ENCODE results near the gene ACTR5.

ACTR5 gene

GRCh38 chr20:38748097-38748860 lies at the start of gene ACTR5:
ACTR5 (plus strand) TSS chr20:38748460; CDS start chr20:38748479, 19 bp downstream.
- in situ Hi-C loops (cut with MboI; ENCODE audit: low sequenced_read_pairs), result no loop called here

DNA sequence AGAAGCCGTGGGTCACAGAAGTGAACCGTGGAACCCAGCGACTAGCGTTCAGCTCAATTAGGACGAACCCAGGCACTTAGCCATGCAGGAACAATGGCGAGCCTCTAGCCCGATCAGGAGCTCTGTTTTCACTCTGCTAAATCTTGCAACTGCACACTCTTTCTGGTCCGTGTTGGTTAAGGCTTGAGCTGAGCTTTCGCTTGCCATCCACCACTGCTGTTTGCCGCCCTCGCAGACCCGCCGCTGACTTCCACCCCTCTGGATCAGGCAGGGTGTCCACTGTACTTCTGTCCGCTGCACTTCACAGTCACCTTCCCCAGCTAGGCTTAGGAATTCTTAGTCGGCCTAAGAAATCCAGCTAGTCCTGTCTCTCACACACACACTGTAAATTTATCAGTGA lies 49.7 kb upstream of the ACTR5 start:
- in situ Hi-C loops (cut with MboI; ENCODE audit: low sequenced_read_pairs), result no loop called here

DNA sequence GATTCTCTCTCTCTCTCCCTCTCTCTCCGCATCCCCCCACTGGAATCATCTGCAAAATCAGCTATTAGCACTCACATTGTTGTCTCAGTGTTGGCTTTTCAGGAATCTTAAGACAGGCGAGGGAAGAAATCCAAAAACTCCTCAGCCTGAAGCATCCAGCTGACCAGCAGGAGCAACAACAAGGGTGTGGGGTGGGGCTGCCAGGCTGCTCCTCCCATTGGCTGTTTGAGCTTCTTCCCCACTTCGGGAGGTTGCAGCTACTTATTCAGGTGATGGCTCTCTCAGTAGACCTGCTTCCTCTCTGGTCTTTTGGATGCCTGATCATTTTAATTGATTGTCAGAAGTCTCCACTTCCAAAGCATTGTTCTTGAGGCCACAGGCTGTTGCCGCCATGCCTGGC lies 48.1 kb upstream of the ACTR5 start:
- in situ Hi-C loops (cut with MboI; ENCODE audit: low sequenced_read_pairs), result no loop called here

- in situ Hi-C loops (cut with MboI; ENCODE audit: low sequenced_read_pairs), result no loop called here
These were observed 47.3 kb upstream of the ACTR5 start for GRCh38 chr20:38700926-38701325.

DNA sequence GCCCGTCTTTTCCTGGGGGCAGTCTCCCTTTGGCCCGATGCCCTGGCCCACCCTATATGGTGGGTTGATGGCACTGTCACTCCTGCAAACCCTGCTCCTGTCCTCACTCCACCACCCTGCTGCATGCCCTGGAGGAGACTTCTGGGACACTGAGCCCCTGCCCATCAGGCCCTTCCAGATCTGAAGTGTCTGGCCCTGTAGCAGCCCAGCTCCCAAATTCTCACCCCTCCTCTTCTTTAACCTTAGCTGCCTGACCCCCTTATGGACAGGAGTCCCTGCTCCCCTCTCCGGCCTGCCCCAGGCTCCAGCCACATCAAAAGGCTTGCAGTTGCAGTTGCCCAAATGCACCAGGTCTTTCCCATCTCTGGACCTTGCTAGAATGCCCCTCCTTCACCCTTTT lies 44.7 kb upstream of the ACTR5 start:
- in situ Hi-C loops (cut with MboI; ENCODE audit: low sequenced_read_pairs), result no loop called here

DNA sequence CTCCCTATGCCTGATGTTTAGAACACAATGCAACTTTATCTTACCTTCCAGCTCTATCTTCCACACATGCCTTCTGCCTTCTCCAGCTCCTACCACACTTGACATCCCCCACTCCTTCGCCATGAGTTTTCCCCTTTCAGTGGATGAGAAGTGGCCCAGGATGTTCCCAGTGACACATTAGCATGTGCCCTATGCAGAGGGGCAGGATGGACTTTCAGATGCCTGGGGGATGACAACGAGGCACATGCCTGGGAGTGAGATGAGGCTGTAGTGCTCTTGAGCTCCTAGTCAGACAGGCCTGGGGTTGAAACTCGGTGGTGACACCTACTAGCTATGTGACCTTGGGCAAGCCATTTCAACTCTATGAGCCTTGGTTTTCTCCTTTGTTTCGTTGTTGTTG lies 44.1 kb upstream of the ACTR5 start:
- in situ Hi-C loops (cut with MboI; ENCODE audit: low sequenced_read_pairs), result no loop called here

- in situ Hi-C loops (cut with MboI; ENCODE audit: low sequenced_read_pairs), result no loop called here
These were observed 41.8 kb upstream of the ACTR5 start for GRCh38 chr20:38706509-38706908.

- in situ Hi-C loops (cut with MboI; ENCODE audit: low sequenced_read_pairs), result no loop called here
These were observed 34.0 kb upstream of the ACTR5 start for GRCh38 chr20:38714308-38714707.

GRCh38 chr20:38715646-38716045 lies 32.6 kb upstream of the ACTR5 start:
- in situ Hi-C loops (cut with MboI; ENCODE audit: low sequenced_read_pairs), result no loop called here

DNA sequence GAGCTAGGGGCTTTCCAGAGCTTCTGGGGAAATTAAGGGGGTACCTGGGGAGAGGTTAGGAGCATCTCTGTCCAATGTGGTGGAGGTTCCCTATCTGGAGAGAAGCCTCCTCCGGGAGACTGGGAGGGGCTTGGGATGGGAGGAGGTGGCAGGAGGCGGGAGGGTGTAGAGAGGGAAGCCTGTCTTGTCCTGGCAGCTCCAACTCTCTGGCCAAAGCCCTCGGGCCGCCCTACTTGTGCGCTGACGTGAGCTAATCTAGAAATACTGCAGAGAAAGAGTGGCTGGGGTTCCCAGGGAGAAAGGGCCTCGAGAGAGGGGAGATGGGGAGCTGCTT lies 25.6 kb upstream of the ACTR5 start:
- in situ Hi-C loops (cut with MboI; ENCODE audit: low sequenced_read_pairs), result no loop called here

- in situ Hi-C loops (cut with MboI; ENCODE audit: low sequenced_read_pairs), result no loop called here
These were observed 25.0 kb upstream of the ACTR5 start for GRCh38 chr20:38723017-38723847.

- in situ Hi-C loops (cut with MboI; ENCODE audit: low sequenced_read_pairs), result no loop called here
These were observed 24.2 kb upstream of the ACTR5 start, which contains the start of gene SLC32A1 for GRCh38 chr20:38723848-38724625. SLC32A1 (plus strand) TSS chr20:38724486; CDS start chr20:38724725, 239 bp downstream.

GRCh38 chr20:38724626-38725147 lies 23.6 kb upstream of the ACTR5 start:
- in situ Hi-C loops (cut with MboI; ENCODE audit: low sequenced_read_pairs), result no loop called here

GRCh38 chr20:38725148-38725901 lies 22.9 kb upstream of the ACTR5 start:
- in situ Hi-C loops (cut with MboI; ENCODE audit: low sequenced_read_pairs), result no loop called here

- in situ Hi-C loops (cut with MboI; ENCODE audit: low sequenced_read_pairs), result no loop called here
These were observed 22.1 kb upstream of the ACTR5 start for GRCh38 chr20:38725931-38726803.

DNA sequence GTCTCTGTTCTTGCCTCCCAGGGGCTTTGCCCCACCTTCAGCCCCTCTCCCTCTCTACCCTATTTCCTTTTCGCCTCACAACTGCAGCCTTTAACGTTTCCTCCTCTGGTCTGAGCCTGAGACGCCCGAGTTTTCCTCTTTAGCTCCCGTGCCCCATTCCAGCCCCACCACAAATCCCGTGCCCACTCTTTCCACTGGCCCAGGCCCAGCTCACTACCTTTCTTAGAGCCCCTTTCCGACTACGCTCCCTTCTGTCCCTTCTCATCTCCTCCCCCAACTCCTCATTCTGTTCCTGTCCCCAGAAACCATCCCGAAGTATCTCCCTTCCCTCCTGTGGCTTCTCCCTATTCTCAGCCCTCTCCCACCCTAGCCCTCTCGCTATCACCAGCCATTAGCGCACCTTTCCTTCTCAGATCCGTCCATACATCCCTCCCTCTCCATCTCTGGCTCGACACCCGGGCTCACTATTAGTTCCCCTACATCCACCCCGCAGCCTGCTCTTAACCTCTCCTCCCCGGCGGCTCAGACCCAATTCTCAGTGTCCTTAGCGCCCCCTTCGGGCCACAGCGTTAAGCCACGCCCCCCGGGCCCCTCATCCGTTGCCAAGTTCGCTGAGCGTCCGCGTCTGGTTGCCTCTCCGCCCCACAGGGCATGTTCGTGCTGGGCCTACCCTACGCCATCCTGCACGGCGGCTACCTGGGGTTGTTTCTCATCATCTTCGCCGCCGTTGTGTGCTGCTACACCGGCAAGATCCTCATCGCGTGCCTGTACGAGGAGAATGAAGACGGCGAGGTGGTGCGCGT lies 21.3 kb upstream of the ACTR5 start:
- in situ Hi-C loops (cut with MboI; ENCODE audit: low sequenced_read_pairs), result no loop called here

GRCh38 chr20:38727607-38728190 lies 20.6 kb upstream of the ACTR5 start:
- in situ Hi-C loops (cut with MboI; ENCODE audit: low sequenced_read_pairs), result no loop called here

- in situ Hi-C loops (cut with MboI; ENCODE audit: low sequenced_read_pairs), result no loop called here
These were observed 20.0 kb upstream of the ACTR5 start for GRCh38 chr20:38728191-38728781.

All from hTERT RPE-1 (cell line).